ENCODE results near the gene DLG1. TPM values are rescaled to one million over a fixed set of nuclear protein-coding genes. Genes with fewer than 3 reads are reported as not detected.

DLG1 gene
- total and polyA plus RNA-seq, 4 donors = 12.7 to 51.2 (median 22.3) TPM

DNA sequence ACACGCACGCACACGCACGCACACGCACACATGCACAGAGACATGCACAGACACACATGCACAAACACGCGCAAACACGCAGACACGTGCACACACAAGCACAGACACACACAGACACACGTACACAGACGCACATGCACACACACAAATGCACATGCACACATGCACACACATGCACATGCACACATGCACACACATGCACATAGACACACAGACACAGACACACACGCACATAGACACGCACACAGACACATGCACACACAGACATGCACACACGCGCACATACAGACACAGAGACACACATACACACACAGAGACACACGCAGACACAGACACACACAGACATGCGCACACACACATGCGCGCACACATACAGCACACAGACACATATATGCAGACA is 303.4 kb downstream of the DLG1 start (continued):
- TF ChIP-seq, protein P1, sequence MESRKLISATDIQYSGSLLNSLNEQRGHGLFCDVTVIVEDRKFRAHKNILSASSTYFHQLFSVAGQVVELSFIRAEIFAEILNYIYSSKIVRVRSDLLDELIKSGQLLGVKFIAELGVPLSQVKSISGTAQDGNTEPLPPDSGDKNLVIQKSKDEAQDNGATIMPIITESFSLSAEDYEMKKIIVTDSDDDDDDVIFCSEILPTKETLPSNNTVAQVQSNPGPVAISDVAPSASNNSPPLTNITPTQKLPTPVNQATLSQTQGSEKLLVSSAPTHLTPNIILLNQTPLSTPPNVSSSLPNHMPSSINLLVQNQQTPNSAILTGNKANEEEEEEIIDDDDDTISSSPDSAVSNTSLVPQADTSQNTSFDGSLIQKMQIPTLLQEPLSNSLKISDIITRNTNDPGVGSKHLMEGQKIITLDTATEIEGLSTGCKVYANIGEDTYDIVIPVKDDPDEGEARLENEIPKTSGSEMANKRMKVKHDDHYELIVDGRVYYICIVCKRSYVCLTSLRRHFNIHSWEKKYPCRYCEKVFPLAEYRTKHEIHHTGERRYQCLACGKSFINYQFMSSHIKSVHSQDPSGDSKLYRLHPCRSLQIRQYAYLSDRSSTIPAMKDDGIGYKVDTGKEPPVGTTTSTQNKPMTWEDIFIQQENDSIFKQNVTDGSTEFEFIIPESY (IDR thresholded peaks at IDR 0.05) = no peak
- TF ChIP-seq YY1 (IDR thresholded peaks at IDR 0.05) (no peak), TAF1 (conservative IDR thresholded peaks at IDR 0.05) (no peak)
- TF ChIP-seq, protein P2, sequence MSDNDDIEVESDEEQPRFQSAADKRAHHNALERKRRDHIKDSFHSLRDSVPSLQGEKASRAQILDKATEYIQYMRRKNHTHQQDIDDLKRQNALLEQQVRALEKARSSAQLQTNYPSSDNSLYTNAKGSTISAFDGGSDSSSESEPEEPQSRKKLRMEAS (IDR thresholded peaks at IDR 0.05) = no peak

DNA sequence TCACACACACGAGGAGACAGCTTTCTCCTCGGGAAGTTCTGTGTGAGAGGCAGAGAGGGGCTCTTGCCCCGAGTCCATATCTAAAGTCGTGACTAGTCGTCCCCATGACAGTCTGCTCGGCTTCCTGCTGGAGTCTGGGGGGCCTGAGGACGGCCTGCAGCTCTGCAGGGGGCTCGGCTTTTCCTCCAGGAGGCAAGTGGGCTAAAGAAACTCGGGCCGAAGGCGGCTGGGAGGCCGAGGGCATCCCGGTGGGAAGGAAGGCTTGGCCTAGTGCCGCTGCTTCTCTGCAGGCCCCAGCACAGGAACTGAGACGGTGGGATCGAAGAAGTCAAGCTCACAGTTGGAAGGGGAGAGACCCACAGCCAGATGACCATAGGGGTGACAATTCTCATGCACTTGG is 304.4 kb downstream of the DLG1 start:
- H3K4me3 ChIP-seq (ENCODE audit: low read depth in 1 of 3, low read length in 3 of 3) = no peak overlapping the region
- no peak for TF ChIP-seq FOXA1 (IDR thresholded peaks at IDR 0.05)
- TF ChIP-seq, protein P3, sequence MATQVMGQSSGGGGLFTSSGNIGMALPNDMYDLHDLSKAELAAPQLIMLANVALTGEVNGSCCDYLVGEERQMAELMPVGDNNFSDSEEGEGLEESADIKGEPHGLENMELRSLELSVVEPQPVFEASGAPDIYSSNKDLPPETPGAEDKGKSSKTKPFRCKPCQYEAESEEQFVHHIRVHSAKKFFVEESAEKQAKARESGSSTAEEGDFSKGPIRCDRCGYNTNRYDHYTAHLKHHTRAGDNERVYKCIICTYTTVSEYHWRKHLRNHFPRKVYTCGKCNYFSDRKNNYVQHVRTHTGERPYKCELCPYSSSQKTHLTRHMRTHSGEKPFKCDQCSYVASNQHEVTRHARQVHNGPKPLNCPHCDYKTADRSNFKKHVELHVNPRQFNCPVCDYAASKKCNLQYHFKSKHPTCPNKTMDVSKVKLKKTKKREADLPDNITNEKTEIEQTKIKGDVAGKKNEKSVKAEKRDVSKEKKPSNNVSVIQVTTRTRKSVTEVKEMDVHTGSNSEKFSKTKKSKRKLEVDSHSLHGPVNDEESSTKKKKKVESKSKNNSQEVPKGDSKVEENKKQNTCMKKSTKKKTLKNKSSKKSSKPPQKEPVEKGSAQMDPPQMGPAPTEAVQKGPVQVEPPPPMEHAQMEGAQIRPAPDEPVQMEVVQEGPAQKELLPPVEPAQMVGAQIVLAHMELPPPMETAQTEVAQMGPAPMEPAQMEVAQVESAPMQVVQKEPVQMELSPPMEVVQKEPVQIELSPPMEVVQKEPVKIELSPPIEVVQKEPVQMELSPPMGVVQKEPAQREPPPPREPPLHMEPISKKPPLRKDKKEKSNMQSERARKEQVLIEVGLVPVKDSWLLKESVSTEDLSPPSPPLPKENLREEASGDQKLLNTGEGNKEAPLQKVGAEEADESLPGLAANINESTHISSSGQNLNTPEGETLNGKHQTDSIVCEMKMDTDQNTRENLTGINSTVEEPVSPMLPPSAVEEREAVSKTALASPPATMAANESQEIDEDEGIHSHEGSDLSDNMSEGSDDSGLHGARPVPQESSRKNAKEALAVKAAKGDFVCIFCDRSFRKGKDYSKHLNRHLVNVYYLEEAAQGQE (IDR thresholded peaks at IDR 0.05) = no peak
- TF ChIP-seq RAD21 (IDR thresholded peaks at IDR 0.05) = no peak
- no peak for TF ChIP-seq GABPA (IDR thresholded peaks at IDR 0.05 in 1 of 2, conservative IDR thresholded peaks at IDR 0.05 in 1 of 2)
- no peak for TF ChIP-seq SP1 (IDR thresholded peaks at IDR 0.05)
- TF ChIP-seq YY1 (IDR thresholded peaks at IDR 0.05) = no peak
- TF ChIP-seq, protein P4, sequence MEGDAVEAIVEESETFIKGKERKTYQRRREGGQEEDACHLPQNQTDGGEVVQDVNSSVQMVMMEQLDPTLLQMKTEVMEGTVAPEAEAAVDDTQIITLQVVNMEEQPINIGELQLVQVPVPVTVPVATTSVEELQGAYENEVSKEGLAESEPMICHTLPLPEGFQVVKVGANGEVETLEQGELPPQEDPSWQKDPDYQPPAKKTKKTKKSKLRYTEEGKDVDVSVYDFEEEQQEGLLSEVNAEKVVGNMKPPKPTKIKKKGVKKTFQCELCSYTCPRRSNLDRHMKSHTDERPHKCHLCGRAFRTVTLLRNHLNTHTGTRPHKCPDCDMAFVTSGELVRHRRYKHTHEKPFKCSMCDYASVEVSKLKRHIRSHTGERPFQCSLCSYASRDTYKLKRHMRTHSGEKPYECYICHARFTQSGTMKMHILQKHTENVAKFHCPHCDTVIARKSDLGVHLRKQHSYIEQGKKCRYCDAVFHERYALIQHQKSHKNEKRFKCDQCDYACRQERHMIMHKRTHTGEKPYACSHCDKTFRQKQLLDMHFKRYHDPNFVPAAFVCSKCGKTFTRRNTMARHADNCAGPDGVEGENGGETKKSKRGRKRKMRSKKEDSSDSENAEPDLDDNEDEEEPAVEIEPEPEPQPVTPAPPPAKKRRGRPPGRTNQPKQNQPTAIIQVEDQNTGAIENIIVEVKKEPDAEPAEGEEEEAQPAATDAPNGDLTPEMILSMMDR (IDR thresholded peaks at IDR 0.05; ENCODE audit: low read depth, low read length, missing input control) = no peak
- TF ChIP-seq, protein P2 (IDR thresholded peaks at IDR 0.05) = no peak
- TF ChIP-seq, protein P1 (IDR thresholded peaks at IDR 0.05) = no peak
- H3K27ac ChIP-seq (ENCODE audit: low read depth in 1 of 2, low read length in 2 of 2) = no peak overlapping the region
- no peaks in the 10 kb centered on the region for H3K27me3 ChIP-seq (ENCODE audit: control insufficient read depth in 4 of 4, insufficient read depth in 4 of 4, low read length in 3 of 4)
- no peaks in the 10 kb centered on the region for H3K4me1 ChIP-seq (ENCODE audit: control insufficient read depth in 4 of 4, insufficient read depth in 4 of 4, low read length in 3 of 4)
- no peaks in the 10 kb centered on the region for H3K9me3 ChIP-seq (ENCODE audit: control insufficient read depth in 4 of 4, low read length in 3 of 4)
- WGBS = 81% methylated on average over 16 of the region's 16 CpGs
- DNase-seq (ENCODE audit: low spot score) = no peak
- no peak overlapping the region for H3K9ac ChIP-seq (ENCODE audit: low read depth in 1 of 2, low read length in 2 of 2)
- H3K36me3 ChIP-seq (ENCODE audit: control insufficient read depth in 4 of 4, insufficient read depth in 3 of 4, low read depth in 1 of 4, low read length in 3 of 4) = no peaks in the 10 kb centered on the region

Small RNA genes within 50 kb of the gene (small RNA-seq; reads per million reads assigned to genes)
- not detected for gene MIR4797

Measured in liver (tissue), 10 donors.